IPS-20b (cell line): ENCODE measurements around the gene MBL2.

Experiments used
- H3K27ac ChIP-seq: one replicate; pipeline ENCODE4 v1.5.1; 2013; ENCODE audit warnings: low read length
- H3K27me3 ChIP-seq: 2 replicates; pipeline ENCODE4 v1.6.1; 2013; ENCODE audit warnings: mild to moderate bottlenecking, low read length, inconsistent platforms; ENCODE audit not compliant: insufficient read depth
- H3K36me3 ChIP-seq: 2 replicates; pipeline ENCODE4 v1.6.1; 2013; ENCODE audit warnings: low read depth, mild to moderate bottlenecking, inconsistent platforms, low read length, moderate library complexity; ENCODE audit not compliant: insufficient read depth
- H3K4me1 ChIP-seq: 2 replicates; pipeline ENCODE4 v1.6.1; 2013; ENCODE audit warnings: mild to moderate bottlenecking, control low read depth, inconsistent platforms, low read length, moderate library complexity; ENCODE audit not compliant: insufficient read depth
- H3K4me3 ChIP-seq: 2 replicates; pipeline ENCODE4 v1.5.1; 2013; ENCODE audit warnings: mild to moderate bottlenecking, low read length, inconsistent platforms
- H3K9ac ChIP-seq: 2 replicates; pipeline ENCODE4 v1.6.1; 2013; ENCODE audit warnings: low read depth, mild to moderate bottlenecking, inconsistent platforms, low read length, moderate library complexity
- H3K9me3 ChIP-seq: 2 replicates; pipeline ENCODE4 v1.6.1; 2013; ENCODE audit warnings: mild to moderate bottlenecking, low read depth, low read length, inconsistent platforms; ENCODE audit not compliant: insufficient read depth

Gene MBL2

GRCh38 chr10:52770904-52771303, 1.7 kb downstream of the MBL2 start:
- Histone ChIP-seq H3K36me3 (no peaks in the 10 kb centered on the region), H3K9ac (no peak overlapping the region), H3K4me3 (no peak overlapping the region), H3K27ac (no peak overlapping the region), H3K27me3 (no peaks in the 10 kb centered on the region), H3K4me1 (no peaks in the 10 kb centered on the region), H3K9me3 (no peaks in the 10 kb centered on the region)

GRCh38 chr10:52769966-52770365, 2.6 kb downstream of the MBL2 start:
- no peaks in the 10 kb centered on the region for H3K27me3 ChIP-seq

GRCh38 chr10:52768001-52768532, 4.5 kb downstream of the MBL2 start:
- Histone ChIP-seq H3K27me3 (no peaks in the 10 kb centered on the region), H3K9me3 (no peaks in the 10 kb centered on the region), H3K4me1 (no peaks in the 10 kb centered on the region), H3K9ac (no peak overlapping the region), H3K27ac (no peak overlapping the region), H3K4me3 (no peak overlapping the region), H3K36me3 (no peaks in the 10 kb centered on the region)

More at GRCh38 chr10:52769966-52770365, 2.6 kb downstream of the MBL2 start:
- Histone ChIP-seq H3K9ac (no peak overlapping the region), H3K4me3 (no peak overlapping the region), H3K36me3 (no peaks in the 10 kb centered on the region), H3K27ac (no peak overlapping the region), H3K4me1 (no peaks in the 10 kb centered on the region), H3K9me3 (no peaks in the 10 kb centered on the region)

GRCh38 chr10:52762088-52762487, 10.5 kb downstream of the MBL2 start:
- Histone ChIP-seq H3K4me3 (no peak overlapping the region), H3K9me3 (no peaks in the 10 kb centered on the region), H3K4me1 (no peaks in the 10 kb centered on the region), H3K27me3 (no peaks in the 10 kb centered on the region), H3K27ac (no peak overlapping the region), H3K9ac (no peak overlapping the region), H3K36me3 (no peaks in the 10 kb centered on the region)

- Histone ChIP-seq H3K9me3 (no peaks in the 10 kb centered on the region), H3K4me3 (no peak overlapping the region), H3K9ac (no peak overlapping the region)
Observed at GRCh38 chr10:52759154-52759553, 13.4 kb downstream of the MBL2 start.

GRCh38 chr10:52758406-52758805, 14.2 kb downstream of the MBL2 start:
- H3K36me3 ChIP-seq = no peaks in the 10 kb centered on the region
- no peak overlapping the region for H3K9ac ChIP-seq
- no peaks in the 10 kb centered on the region for H3K27me3 ChIP-seq
- no peaks in the 10 kb centered on the region for H3K9me3 ChIP-seq
- H3K4me3 ChIP-seq = no peak overlapping the region
- H3K4me1 ChIP-seq = no peaks in the 10 kb centered on the region
- no peak overlapping the region for H3K27ac ChIP-seq

More at GRCh38 chr10:52759154-52759553, 13.4 kb downstream of the MBL2 start:
- Histone ChIP-seq H3K27me3 (no peaks in the 10 kb centered on the region), H3K4me1 (no peaks in the 10 kb centered on the region), H3K27ac (no peak overlapping the region), H3K36me3 (no peaks in the 10 kb centered on the region)

GRCh38 chr10:52757773-52758172, 14.8 kb downstream of the MBL2 start:
- no peaks in the 10 kb centered on the region for H3K36me3 ChIP-seq
- H3K9me3 ChIP-seq = no peaks in the 10 kb centered on the region
- H3K4me3 ChIP-seq = no peak overlapping the region
- H3K9ac ChIP-seq = no peak overlapping the region
- no peaks in the 10 kb centered on the region for H3K27me3 ChIP-seq
- H3K4me1 ChIP-seq = no peaks in the 10 kb centered on the region
- no peak overlapping the region for H3K27ac ChIP-seq

- no peak overlapping the region for H3K9ac ChIP-seq
- no peaks in the 10 kb centered on the region for H3K9me3 ChIP-seq
- H3K4me1 ChIP-seq = no peaks in the 10 kb centered on the region
- no peak overlapping the region for H3K27ac ChIP-seq
- H3K4me3 ChIP-seq = no peak overlapping the region
- no peaks in the 10 kb centered on the region for H3K36me3 ChIP-seq
- H3K27me3 ChIP-seq = no peaks in the 10 kb centered on the region
Observed at GRCh38 chr10:52756966-52757365, 15.6 kb downstream of the MBL2 start.

- H3K4me1 ChIP-seq = no peaks in the 10 kb centered on the region
- H3K27ac ChIP-seq = no peak overlapping the region
- no peak overlapping the region for H3K9ac ChIP-seq
- no peaks in the 10 kb centered on the region for H3K27me3 ChIP-seq
- H3K4me3 ChIP-seq = no peak overlapping the region
- H3K9me3 ChIP-seq = no peaks in the 10 kb centered on the region
- H3K36me3 ChIP-seq = no peaks in the 10 kb centered on the region
Observed at GRCh38 chr10:52756295-52756694, 16.3 kb downstream of the MBL2 start.

- no peaks in the 10 kb centered on the region for H3K36me3 ChIP-seq
- H3K4me3 ChIP-seq = no peak overlapping the region
- no peak overlapping the region for H3K27ac ChIP-seq
- no peaks in the 10 kb centered on the region for H3K9me3 ChIP-seq
- H3K4me1 ChIP-seq = no peaks in the 10 kb centered on the region
- H3K9ac ChIP-seq = no peak overlapping the region
- H3K27me3 ChIP-seq = no peaks in the 10 kb centered on the region
Observed at GRCh38 chr10:52755297-52756062, 17.1 kb downstream of the MBL2 start.

- no peaks in the 10 kb centered on the region for H3K4me1 ChIP-seq
Observed at GRCh38 chr10:52752801-52753445, 19.7 kb downstream of the MBL2 start.

GRCh38 chr10:52752261-52752660, 20.3 kb downstream of the MBL2 start:
- Histone ChIP-seq H3K9ac (no peak overlapping the region), H3K4me3 (no peak overlapping the region), H3K27me3 (no peaks in the 10 kb centered on the region), H3K9me3 (no peaks in the 10 kb centered on the region), H3K27ac (no peak overlapping the region), H3K4me1 (no peaks in the 10 kb centered on the region), H3K36me3 (no peaks in the 10 kb centered on the region)

More at GRCh38 chr10:52752801-52753445, 19.7 kb downstream of the MBL2 start:
- H3K36me3 ChIP-seq = no peaks in the 10 kb centered on the region
- H3K27me3 ChIP-seq = no peaks in the 10 kb centered on the region
- H3K4me3 ChIP-seq = no peak overlapping the region
- H3K9me3 ChIP-seq = no peaks in the 10 kb centered on the region
- no peak overlapping the region for H3K27ac ChIP-seq
- no peak overlapping the region for H3K9ac ChIP-seq
